Erythroblast (primary cell): ENCODE data around the gene PRCC.

Experiments used
- GATA1 ChIP-seq: IDR thresholded peaks from 2 replicates; pipeline ENCODE4 v1.6.1; 2011; ENCODE audit warnings: low read depth, mild to moderate bottlenecking, control low read depth, low read length, moderate library complexity
- POLR2A ChIP-seq: IDR thresholded peaks from 2 replicates; pipeline ENCODE4 v1.6.1; 2011; ENCODE audit warnings: mild to moderate bottlenecking, low read length

GRCh38 chr1:156741481-156741983 is 25.8 kb upstream of the PRCC start:
- TF ChIP-seq POLR2A (no peak), GATA1 (no peak)
